Fibroblast of skin of abdomen (primary cell): ENCODE data around the gene CADPS2.

Source experiments
- DNase-seq: peaks from one replicate; pipeline ENCODE4 v3.0.0-alpha.2; 2013

CADPS2 gene

GRCh38 chr7:122518488-122518887, 367.8 kb downstream of the CADPS2 start:
- no peak for DNase-seq

GRCh38 chr7:122517576-122517975, 368.7 kb downstream of the CADPS2 start:
- DNase-seq: no peak

GRCh38 chr7:122515404-122515803, 370.9 kb downstream of the CADPS2 start:
- no peak for DNase-seq

- DNase-seq: no peak
Measured at GRCh38 chr7:122511268-122511667, 375.0 kb downstream of the CADPS2 start.

GRCh38 chr7:122507591-122507990, 378.7 kb downstream of the CADPS2 start:
- no peak for DNase-seq

GRCh38 chr7:122492007-122492406, 394.3 kb downstream of the CADPS2 start:
- DNase-seq: no peak

GRCh38 chr7:122488241-122488640, 398.0 kb downstream of the CADPS2 start:
- no peak for DNase-seq

GRCh38 chr7:122487131-122487530, 399.1 kb downstream of the CADPS2 start:
- peak; percentile 33 for DNase-seq

GRCh38 chr7:122485856-122486255, 400.4 kb downstream of the CADPS2 start:
- DNase-seq: peak; percentile 64

- no peak for DNase-seq
Measured at GRCh38 chr7:122482212-122482611, 404.0 kb downstream of the CADPS2 start.

GRCh38 chr7:122470859-122471258, 415.4 kb downstream of the CADPS2 start:
- DNase-seq: no peak

- DNase-seq: no peak
Measured at GRCh38 chr7:122468945-122469344, 417.3 kb downstream of the CADPS2 start.

- DNase-seq: no peak
Measured at GRCh38 chr7:122467661-122468449, 418.4 kb downstream of the CADPS2 start.

GRCh38 chr7:122465296-122465695, 421.0 kb downstream of the CADPS2 start:
- DNase-seq: no peak

- no peak for DNase-seq
Measured at GRCh38 chr7:122463631-122464030, 422.6 kb downstream of the CADPS2 start.

- DNase-seq: no peak
Measured at GRCh38 chr7:122460936-122461335, 425.3 kb downstream of the CADPS2 start.

GRCh38 chr7:122457969-122458368, 428.3 kb downstream of the CADPS2 start:
- no peak for DNase-seq

GRCh38 chr7:122457325-122457724, 428.9 kb downstream of the CADPS2 start:
- no peak for DNase-seq

- no peak for DNase-seq
Measured at GRCh38 chr7:122454776-122455507, 431.3 kb downstream of the CADPS2 start.

- DNase-seq: no peak
Measured at GRCh38 chr7:122453432-122453831, 432.8 kb downstream of the CADPS2 start.

- DNase-seq: no peak
Measured at GRCh38 chr7:122448893-122449589, 437.2 kb downstream of the CADPS2 start.

GRCh38 chr7:122442929-122443328, 443.3 kb downstream of the CADPS2 start:
- DNase-seq: no peak

- no peak for DNase-seq
Measured at GRCh38 chr7:122438492-122438891, 447.8 kb downstream of the CADPS2 start.
